Neural cell (in vitro differentiated cells): Measurements from ENCODE around the gene CES1. TPM values are rescaled to one million over a fixed set of nuclear protein-coding genes. Genes with fewer than 3 reads are reported as not detected.

Source experiments
- H2AFZ ChIP-seq: fragments of 200-600, 300-800 bp; sonication (generic), shearing (Covaris generic); 2 replicates; pipeline ENCODE4 v1.6.0; 2014; ENCODE audit warnings: low read depth, mild to moderate bottlenecking, antibody characterized with exemption, low read length, moderate library complexity
- H3F3A ChIP-seq: fragments of 200-600 bp; shearing (Covaris generic); 2 replicates; pipeline ENCODE4 v1.6.1; 2016; ENCODE audit warnings: mild to moderate bottlenecking, moderate library complexity, mixed read lengths, antibody characterized with exemption, low read length; ENCODE audit not compliant: insufficient read depth, poor library complexity, severe bottlenecking
- H3K27ac ChIP-seq: fragments of 200-600, 300-800 bp; sonication (generic), shearing (Covaris generic); 2 replicates; pipeline ENCODE4 v1.5.1; 2014; ENCODE audit warnings: mild to moderate bottlenecking, low read length, moderate library complexity
- H3K27me3 ChIP-seq: fragments of 300-800, 200-600 bp; sonication (generic), shearing (Covaris generic); 2 replicates; pipeline ENCODE4 v1.6.0; 2014; ENCODE audit warnings: mild to moderate bottlenecking, low read depth, low read length, moderate library complexity; ENCODE audit not compliant: insufficient read depth
- H3K36me3 ChIP-seq: fragments of 300-800, 200-600 bp; sonication (generic), shearing (Covaris generic); 2 replicates; pipeline ENCODE4 v1.5.1; 2014; ENCODE audit warnings: mild to moderate bottlenecking, antibody characterized with exemption, low read length, moderate library complexity; ENCODE audit not compliant: insufficient read depth
- H3K4me2 ChIP-seq: fragments of 300-800, 200-600 bp; sonication (generic), shearing (Covaris generic); 2 replicates; pipeline ENCODE4 v1.6.0; 2014; ENCODE audit warnings: mild to moderate bottlenecking, low read length
- H3K4me3 ChIP-seq: fragments of 300-800, 200-600 bp; sonication (generic), shearing (Covaris generic); 2 replicates; pipeline ENCODE4 v1.5.1; 2014; ENCODE audit warnings: mild to moderate bottlenecking, low read length, moderate library complexity
- H3K79me2 ChIP-seq: fragments of 200-600 bp; shearing (Covaris generic); replicated peaks from 2 replicates; pipeline ENCODE4 v1.6.0; 2014; ENCODE audit warnings: mild to moderate bottlenecking, low read length, moderate library complexity; ENCODE audit not compliant: insufficient read depth
- H3K9ac ChIP-seq: fragments of 300-800, 200-600 bp; sonication (generic), shearing (Covaris generic); 2 replicates; pipeline ENCODE4 v1.6.1; 2016; ENCODE audit warnings: mild to moderate bottlenecking, low read length, mixed read lengths
- H3K9me2 ChIP-seq: fragments of 200-600 bp; shearing (Covaris generic); 2 replicates; pipeline ENCODE4 v1.6.1; 2016; ENCODE audit warnings: mild to moderate bottlenecking, low read length, mixed read lengths; ENCODE audit not compliant: insufficient read depth
- H3K9me3 ChIP-seq: fragments of 200-600, 300-800 bp; sonication (generic), shearing (Covaris generic); 2 replicates; pipeline ENCODE4 v1.6.1; 2016; ENCODE audit warnings: mild to moderate bottlenecking, mixed run types, low read length, moderate library complexity, mixed read lengths
- H4K20me1 ChIP-seq: fragments of 200-600 bp; shearing (Covaris generic); 2 replicates; pipeline ENCODE4 v1.6.1; 2016; ENCODE audit warnings: mild to moderate bottlenecking, mixed run types; ENCODE audit not compliant: insufficient read depth
- CTCF ChIP-seq: fragments of 450-650 bp; IDR thresholded peaks from 2 replicates; pipeline ENCODE4 v1.5.1; 2014; ENCODE audit warnings: antibody characterized with exemption, mild to moderate bottlenecking, moderate library complexity; ENCODE audit not compliant: poor library complexity, severe bottlenecking
- EP300 ChIP-seq: fragments of 450-650 bp; conservative IDR thresholded peaks from 2 replicates; pipeline ENCODE4 v1.6.1; 2014; ENCODE audit warnings: antibody characterized with exemption, mild to moderate bottlenecking, moderate library complexity; ENCODE audit not compliant: poor library complexity, severe bottlenecking
- EZH2 ChIP-seq: fragments of 200-600, 300-800 bp; shearing (Covaris generic), sonication (generic); IDR thresholded peaks from 2 replicates; pipeline ENCODE4 v1.6.1; 2014; ENCODE audit warnings: antibody characterized with exemption, low read length, borderline replicate concordance, mild to moderate bottlenecking; ENCODE audit not compliant: insufficient read depth, poor library complexity, severe bottlenecking
- MXI1 ChIP-seq: fragments of 450-650 bp; conservative IDR thresholded peaks from 2 replicates; pipeline ENCODE4 v1.6.1; 2014; ENCODE audit warnings: antibody characterized with exemption, mild to moderate bottlenecking; ENCODE audit not compliant: poor library complexity, severe bottlenecking
- POLR2AphosphoS5 ChIP-seq: IDR thresholded peaks from 2 replicates; pipeline ENCODE4 v1.6.1; 2012
- RAD21 ChIP-seq: fragments of 450-650 bp; conservative IDR thresholded peaks from 2 replicates; pipeline ENCODE4 v1.6.1; 2014; ENCODE audit warnings: antibody characterized with exemption, mild to moderate bottlenecking, moderate library complexity
- REST ChIP-seq: IDR thresholded peaks from 2 replicates; pipeline ENCODE4 v1.6.1; 2012; ENCODE audit warnings: borderline replicate concordance
- SMC3 ChIP-seq: fragments of 450-650 bp; conservative IDR thresholded peaks from 2 replicates; pipeline ENCODE4 v1.6.1; 2014; ENCODE audit warnings: antibody characterized with exemption, mild to moderate bottlenecking, moderate library complexity; ENCODE audit not compliant: poor library complexity
- TAF1 ChIP-seq: IDR thresholded peaks from 2 replicates; pipeline ENCODE4 v1.6.1; 2012; ENCODE audit warnings: low read depth
- polyA plus RNA-seq: library from polyadenylated mRNA; depleted of rRNA; stranded (reverse); fragments of >200 nt; gene quantifications from 2 replicates; pipeline ENCODE4 v1.2.3, GENCODE V29; 2014

The CES1 gene
- polyA plus RNA-seq, 1 donor from 2014 or later, result not detected

- Histone ChIP-seq H3K27me3 (no peaks in the 10 kb centered on the region), H2AFZ (no peak overlapping the region), H3K27ac (no peak overlapping the region), H3K36me3 (no peaks in the 10 kb centered on the region), H3K9me3 (no peaks in the 10 kb centered on the region), H3K9ac (no peak overlapping the region), H3K79me2 (no peaks in the 10 kb centered on the region), H3K9me2 (no peaks in the 10 kb centered on the region), H4K20me1 (no peaks in the 10 kb centered on the region), H3K4me3 (no peak overlapping the region), H3K4me2 (no peak overlapping the region), H3F3A (no peaks in the 10 kb centered on the region)
- TF ChIP-seq CTCF (no peak), RAD21 (no peak), EZH2 (no peak), TAF1 (no peak)
Measured at GRCh38 chr16:55775857-55776256, 57.0 kb downstream of the CES1 start.

- Histone ChIP-seq H4K20me1 (no peaks in the 10 kb centered on the region), H3K27ac (no peak overlapping the region), H3K4me3 (no peak overlapping the region), H3F3A (no peaks in the 10 kb centered on the region), H3K79me2 (no peaks in the 10 kb centered on the region), H3K4me2 (no peak overlapping the region), H3K9ac (no peak overlapping the region), H2AFZ (no peak overlapping the region), H3K9me3 (no peaks in the 10 kb centered on the region), H3K9me2 (no peaks in the 10 kb centered on the region), H3K27me3 (no peaks in the 10 kb centered on the region), H3K36me3 (no peaks in the 10 kb centered on the region)
- no peak for TF ChIP-seq CTCF
- no peak for TF ChIP-seq MXI1
- TF ChIP-seq EZH2, result no peak
- no peak for TF ChIP-seq TAF1
- no peak for TF ChIP-seq REST
- no peak for TF ChIP-seq EP300
- TF ChIP-seq RAD21, result no peak
- no peak for TF ChIP-seq POLR2AphosphoS5
- TF ChIP-seq SMC3, result no peak
Measured at GRCh38 chr16:55773859-55774549, 58.9 kb downstream of the CES1 start.
